Loucy (cell line): ENCODE data around the gene TELO2.

ENCODE experiments used
- CTCF ChIP-seq: fragments of 200-600 bp; sonication (generic); conservative IDR thresholded peaks from 2 replicates; pipeline ENCODE4 v1.5.1; 2014; ENCODE audit warnings: mild to moderate bottlenecking, antibody characterized with exemption, low read length
- EZH2phosphoT487 ChIP-seq: fragments of 200-600 bp; IDR thresholded peaks from 2 replicates; pipeline ENCODE4 v1.6.1; 2018; ENCODE audit warnings: antibody characterized with exemption, mild to moderate bottlenecking, moderate library complexity, borderline replicate concordance

DNA sequence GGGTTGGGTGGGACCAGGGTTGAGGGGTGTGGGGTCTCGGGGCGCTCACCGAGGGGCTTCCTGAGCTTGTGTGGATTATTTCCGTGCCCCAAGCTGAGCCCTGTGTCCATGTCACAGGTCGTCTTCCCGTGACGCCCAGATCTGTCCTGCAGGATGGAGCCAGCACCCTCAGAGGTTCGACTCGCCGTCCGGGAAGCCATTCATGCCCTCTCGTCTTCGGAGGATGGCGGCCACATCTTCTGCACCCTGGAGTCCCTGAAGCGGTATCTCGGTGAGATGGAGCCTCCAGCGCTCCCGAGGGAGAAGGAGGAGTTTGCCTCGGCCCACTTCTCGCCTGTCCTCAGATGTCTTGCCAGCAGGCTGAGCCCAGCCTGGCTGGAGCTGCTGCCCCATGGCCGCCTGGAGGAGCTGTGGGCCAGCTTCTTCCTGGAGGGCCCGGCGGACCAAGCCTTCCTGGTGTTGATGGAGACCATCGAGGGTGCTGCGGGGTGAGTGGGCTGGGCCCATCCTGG, 1.0 kb downstream of the TELO2 start:
- peak; percentile 44 for TF ChIP-seq CTCF
- TF ChIP-seq EZH2phosphoT487 = no peak
